ENCODE results near the gene HIGD1B. TPM values are rescaled to one million over a fixed set of nuclear protein-coding genes. Genes with fewer than 3 reads are reported as not detected.

The HIGD1B gene
- total RNA-seq, 5 donors from 2014 or later (not counting 1 experiment from before 2014, with no cell fraction given), result not detected

- H3K4me3 ChIP-seq (ENCODE audit: control insufficient read depth in 1 of 2, extremely low read depth in 1 of 2, low read length in 1 of 2), result no peak overlapping the region
- H3K9me3 ChIP-seq, result no peaks in the 10 kb centered on the region
- Mint-ChIP-seq H3K27ac (no peak overlapping the region), H3K36me3 (peaks cover 53% of the 10 kb centered on the region), H3K4me3 (no peak overlapping the region), H3K4me1 (no peaks in the 10 kb centered on the region), H3K9me3 (no peaks in the 10 kb centered on the region), H3K27me3 (no peaks in the 10 kb centered on the region)
- WGBS (ENCODE audit: insufficient coverage), result 100% methylated on average over 1 of the region's 3 CpGs
- peaks cover 17 to 70% of the 10 kb centered on the region in 2 donors for H3K36me3 ChIP-seq (ENCODE audit: control insufficient read depth in 2 of 2, extremely low read depth in 1 of 2, insufficient read depth in 1 of 2, low read length in 1 of 2)
- H3K27me3 ChIP-seq (replicated peaks in 1 of 2; ENCODE audit: control insufficient read depth in 2 of 2, extremely low read depth in 1 of 2, insufficient read depth in 2 of 2, low read length in 1 of 2), result no peaks in the 10 kb centered on the region
- no peak for DNase-seq
- CTCF ChIA-PET, result interaction anchor here (0.6 to 2.9 kb wide), 3 partner anchors 65 to 209 kb away, joined by 3 to 10 read pairs (median 4); no protein-coding TSS in a partner anchor
- H3K4me1 ChIP-seq (ENCODE audit: control insufficient read depth in 1 of 2, extremely low read depth in 1 of 2, insufficient read depth in 2 of 2, low read length in 2 of 2), result no peaks in the 10 kb centered on the region
- POLR2A ChIA-PET, result interaction anchor here (0.5 to 0.7 kb wide), 3 partner anchors 26 to 353 kb away, joined by 3 to 7 read pairs (median 4); no protein-coding TSS in a partner anchor
- no peak overlapping the region for H3K27ac ChIP-seq (ENCODE audit: low read length)
- ATAC-seq (replicated peaks in 1 of 4), result no peak
Observed at GRCh38 chr17:44867841-44868240, 20.2 kb downstream of the HIGD1B start.

GRCh38 chr17:44871556-44871955, 23.9 kb downstream of the HIGD1B start:
- no peaks in the 10 kb centered on the region for H3K4me1 Mint-ChIP-seq
- ChIA-PET POLR2A (no interaction called here), CTCF (no interaction called here)
- Histone ChIP-seq H3K9me3 (no peaks in the 10 kb centered on the region), H3K27ac (ENCODE audit: low read length) (no peak overlapping the region), H3K4me1 (ENCODE audit: control insufficient read depth in 1 of 2, extremely low read depth in 1 of 2, insufficient read depth in 2 of 2, low read length in 2 of 2) (no peaks in the 10 kb centered on the region), H3K27me3 (replicated peaks in 1 of 2; ENCODE audit: control insufficient read depth in 2 of 2, extremely low read depth in 1 of 2, insufficient read depth in 2 of 2, low read length in 1 of 2) (no peaks in the 10 kb centered on the region), H3K36me3 (ENCODE audit: control insufficient read depth in 2 of 2, extremely low read depth in 1 of 2, insufficient read depth in 1 of 2, low read length in 1 of 2) (peaks cover 12 to 78% of the 10 kb centered on the region in 2 donors), H3K4me3 (ENCODE audit: control insufficient read depth in 1 of 2, extremely low read depth in 1 of 2, low read length in 1 of 2) (no peak overlapping the region)
- 98% methylated on average over 7 of the region's 12 CpGs for WGBS (ENCODE audit: insufficient coverage)
- DNase-seq (no peak), ATAC-seq (replicated peaks in 1 of 4) (no peak)
- H3K9me3 Mint-ChIP-seq, result no peaks in the 10 kb centered on the region
- no peaks in the 10 kb centered on the region for H3K27me3 Mint-ChIP-seq
- no peak overlapping the region for H3K4me3 Mint-ChIP-seq
- H3K36me3 Mint-ChIP-seq, result peaks cover 50% of the 10 kb centered on the region
- H3K27ac Mint-ChIP-seq, result no peak overlapping the region

GRCh38 chr17:44872131-44872768, 24.6 kb downstream of the HIGD1B start:
- Histone ChIP-seq H3K4me3 (ENCODE audit: control insufficient read depth in 1 of 2, extremely low read depth in 1 of 2, low read length in 1 of 2) (no peak overlapping the region), H3K27me3 (replicated peaks in 1 of 2; ENCODE audit: control insufficient read depth in 2 of 2, extremely low read depth in 1 of 2, insufficient read depth in 2 of 2, low read length in 1 of 2) (no peaks in the 10 kb centered on the region), H3K36me3 (ENCODE audit: control insufficient read depth in 2 of 2, extremely low read depth in 1 of 2, insufficient read depth in 1 of 2, low read length in 1 of 2) (peaks cover 12 to 84% of the 10 kb centered on the region in 2 donors), H3K9me3 (no peaks in the 10 kb centered on the region), H3K27ac (ENCODE audit: low read length) (no peak overlapping the region), H3K4me1 (ENCODE audit: control insufficient read depth in 1 of 2, extremely low read depth in 1 of 2, insufficient read depth in 2 of 2, low read length in 2 of 2) (no peaks in the 10 kb centered on the region)
- no peak overlapping the region for H3K4me3 Mint-ChIP-seq
- H3K27me3 Mint-ChIP-seq, result no peaks in the 10 kb centered on the region
- DNase-seq (no peak), ATAC-seq (replicated peaks in 1 of 4) (no peak)
- no peaks in the 10 kb centered on the region for H3K4me1 Mint-ChIP-seq
- POLR2A ChIA-PET, result interaction anchor here in 1 of 2 donors (0.8 kb wide), 1 partner anchor 1282 kb away, joined by 8 read pairs; no protein-coding TSS in a partner anchor
- no peak overlapping the region for H3K27ac Mint-ChIP-seq
- H3K9me3 Mint-ChIP-seq, result no peaks in the 10 kb centered on the region
- WGBS (ENCODE audit: insufficient coverage), result 93% methylated on average over 9 of the region's 9 CpGs
- peaks cover 55% of the 10 kb centered on the region for H3K36me3 Mint-ChIP-seq
- CTCF ChIA-PET, result no interaction called here

GRCh38 chr17:44875761-44876160, 28.1 kb downstream of the HIGD1B start:
- peaks cover 0 to 3% (median 0%) of the 10 kb centered on the region in 3 donors for H3K4me1 Mint-ChIP-seq
- no peaks in the 10 kb centered on the region for H3K27me3 Mint-ChIP-seq
- no peaks in the 10 kb centered on the region for H3K9me3 Mint-ChIP-seq
- no peak overlapping the region for H3K4me3 Mint-ChIP-seq
- 91% methylated on average over 5 of the region's 6 CpGs for whole genome bisulfite sequencing (ENCODE audit: insufficient coverage)
- ChIA-PET POLR2A (no interaction called here), CTCF (interaction anchor here in 1 of 2 donors (0.7 kb wide), 1 partner anchor 219 kb away, joined by 3 read pairs; no protein-coding TSS in a partner anchor)
- Histone ChIP-seq H3K4me3 (ENCODE audit: control insufficient read depth in 1 of 2, extremely low read depth in 1 of 2, low read length in 1 of 2) (no peak overlapping the region), H3K4me1 (ENCODE audit: control insufficient read depth in 1 of 2, extremely low read depth in 1 of 2, insufficient read depth in 2 of 2, low read length in 2 of 2) (no peaks in the 10 kb centered on the region), H3K27me3 (replicated peaks in 1 of 2; ENCODE audit: control insufficient read depth in 2 of 2, extremely low read depth in 1 of 2, insufficient read depth in 2 of 2, low read length in 1 of 2) (no peaks in the 10 kb centered on the region), H3K27ac (ENCODE audit: low read length) (no peak overlapping the region), H3K36me3 (ENCODE audit: control insufficient read depth in 2 of 2, extremely low read depth in 1 of 2, insufficient read depth in 1 of 2, low read length in 1 of 2) (peaks cover 4 to 82% of the 10 kb centered on the region in 2 donors), H3K9me3 (no peaks in the 10 kb centered on the region)
- peaks cover 50% of the 10 kb centered on the region for H3K36me3 Mint-ChIP-seq
- H3K27ac Mint-ChIP-seq, result no peak overlapping the region
- DNase-seq (no peak), ATAC-seq (replicated peaks in 1 of 4) (no peak)

- DNase-seq (no peak), ATAC-seq (replicated peaks in 1 of 4) (no peak)
- ChIA-PET CTCF (interaction anchor here (0.6 kb wide), 3 partner anchors 14 to 1079 kb away, joined by 3 to 4 read pairs (median 3); no protein-coding TSS in a partner anchor), POLR2A (interaction anchor here in 1 of 2 donors (0.7 kb wide), 1 partner anchor 804 kb away, joined by 8 read pairs; no protein-coding TSS in a partner anchor)
- Histone ChIP-seq H3K9me3 (no peaks in the 10 kb centered on the region), H3K36me3 (ENCODE audit: control insufficient read depth in 2 of 2, extremely low read depth in 1 of 2, insufficient read depth in 1 of 2, low read length in 1 of 2) (peaks cover 2 to 83% of the 10 kb centered on the region in 2 donors), H3K27me3 (replicated peaks in 1 of 2; ENCODE audit: control insufficient read depth in 2 of 2, extremely low read depth in 1 of 2, insufficient read depth in 2 of 2, low read length in 1 of 2) (no peaks in the 10 kb centered on the region), H3K27ac (ENCODE audit: low read length) (no peak overlapping the region), H3K4me3 (ENCODE audit: control insufficient read depth in 1 of 2, extremely low read depth in 1 of 2, low read length in 1 of 2) (no peak overlapping the region), H3K4me1 (ENCODE audit: control insufficient read depth in 1 of 2, extremely low read depth in 1 of 2, insufficient read depth in 2 of 2, low read length in 2 of 2) (no peaks in the 10 kb centered on the region)
- H3K27me3 Mint-ChIP-seq, result no peaks in the 10 kb centered on the region
- 86% methylated on average over 2 of the region's 5 CpGs for WGBS (ENCODE audit: insufficient coverage)
- H3K36me3 Mint-ChIP-seq, result peaks cover 46% of the 10 kb centered on the region
- no peaks in the 10 kb centered on the region for H3K9me3 Mint-ChIP-seq
- H3K4me3 Mint-ChIP-seq, result no peak overlapping the region
- no peak overlapping the region for H3K27ac Mint-ChIP-seq
- H3K4me1 Mint-ChIP-seq, result peaks cover 0 to 3% (median 0%) of the 10 kb centered on the region in 3 donors
Observed at GRCh38 chr17:44877121-44877520, 29.4 kb downstream of the HIGD1B start.

GRCh38 chr17:44878627-44879221, 31.0 kb downstream of the HIGD1B start:
- Histone ChIP-seq H3K9me3 (no peaks in the 10 kb centered on the region), H3K27ac (ENCODE audit: low read length) (no peak overlapping the region), H3K27me3 (replicated peaks in 1 of 2; ENCODE audit: control insufficient read depth in 2 of 2, extremely low read depth in 1 of 2, insufficient read depth in 2 of 2, low read length in 1 of 2) (no peaks in the 10 kb centered on the region), H3K36me3 (ENCODE audit: control insufficient read depth in 2 of 2, extremely low read depth in 1 of 2, insufficient read depth in 1 of 2, low read length in 1 of 2) (peaks cover 9 to 85% of the 10 kb centered on the region in 2 donors), H3K4me1 (ENCODE audit: control insufficient read depth in 1 of 2, extremely low read depth in 1 of 2, insufficient read depth in 2 of 2, low read length in 2 of 2) (no peaks in the 10 kb centered on the region), H3K4me3 (ENCODE audit: control insufficient read depth in 1 of 2, extremely low read depth in 1 of 2, low read length in 1 of 2) (no peak overlapping the region)
- 0% methylated on average over 1 of the region's 6 CpGs for WGBS (ENCODE audit: insufficient coverage)
- H3K27me3 Mint-ChIP-seq, result no peaks in the 10 kb centered on the region
- H3K36me3 Mint-ChIP-seq, result peaks cover 52% of the 10 kb centered on the region
- ChIA-PET POLR2A (no interaction called here), CTCF (interaction anchor here (0.5 to 1.4 kb wide), 5 partner anchors 19 to 336 kb away, joined by 3 to 10 read pairs (median 3); no protein-coding TSS in a partner anchor)
- no peak for ATAC-seq (replicated peaks in 1 of 4)
- peak in 10 of 35 experiments; percentile 5 to 48 (median 18) for DNase-seq
- no peak overlapping the region for H3K27ac Mint-ChIP-seq
- H3K4me1 Mint-ChIP-seq, result peaks cover 0 to 3% (median 0%) of the 10 kb centered on the region in 3 donors
- H3K9me3 Mint-ChIP-seq, result no peaks in the 10 kb centered on the region
- H3K4me3 Mint-ChIP-seq, result no peak overlapping the region
